ENCODE measurements around the gene BCOR.

DNA sequence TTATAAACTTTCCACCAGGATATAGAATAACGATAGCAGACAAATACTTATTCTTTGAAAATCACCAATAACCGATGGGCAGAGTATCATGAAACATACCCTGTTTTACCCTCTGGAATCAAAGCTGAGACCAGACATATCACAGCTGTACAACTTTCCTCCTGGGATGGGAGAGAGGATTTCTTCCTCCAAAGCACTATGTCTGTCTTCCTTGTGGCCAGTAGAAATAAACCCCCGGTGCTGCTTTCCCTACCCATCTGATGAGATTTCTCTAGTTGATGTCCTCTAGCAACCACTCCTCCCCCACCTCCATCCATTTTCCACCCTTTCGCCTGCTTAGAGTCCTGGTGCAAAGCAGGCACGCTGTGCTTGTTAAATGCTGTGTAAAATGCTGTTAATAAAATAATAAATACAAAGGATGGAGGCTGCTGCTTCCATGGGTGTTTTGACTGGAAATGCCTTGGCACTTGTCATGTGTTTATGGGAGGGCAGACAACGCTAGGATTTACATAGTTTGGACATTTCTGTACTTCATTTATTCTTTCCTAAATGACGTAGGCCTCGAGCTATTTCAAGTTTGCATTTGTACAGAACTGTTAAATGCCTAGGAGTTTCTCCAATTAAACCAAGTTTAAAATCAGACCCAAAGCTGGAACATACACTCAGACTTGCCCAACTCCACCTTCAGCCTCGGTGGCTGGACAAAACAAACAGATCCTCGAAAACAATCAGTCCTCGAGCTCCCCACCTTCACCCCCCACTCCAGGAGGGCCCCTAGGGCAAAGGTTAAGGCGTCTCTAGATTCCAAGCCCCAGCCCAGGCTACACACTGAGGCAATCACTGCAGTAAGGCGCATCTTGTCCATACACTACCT is 10.1 kb downstream of the BCOR start:
- TF ChIP-seq FOXA1 (IDR thresholded peaks at IDR 0.05) (no peak), TAF1 (conservative IDR thresholded peaks at IDR 0.05) (no peak), JUND (IDR thresholded peaks at IDR 0.05) (no peak), GABPA (IDR thresholded peaks at IDR 0.05 in 1 of 2, conservative IDR thresholded peaks at IDR 0.05 in 1 of 2) (no peak), HNF4A (conservative IDR thresholded peaks at IDR 0.05) (peak in 1 of 2 donors; percentile 33), SP1 (IDR thresholded peaks at IDR 0.05) (no peak), YY1 (IDR thresholded peaks at IDR 0.05) (no peak)
- TF ChIP-seq, protein P1, sequence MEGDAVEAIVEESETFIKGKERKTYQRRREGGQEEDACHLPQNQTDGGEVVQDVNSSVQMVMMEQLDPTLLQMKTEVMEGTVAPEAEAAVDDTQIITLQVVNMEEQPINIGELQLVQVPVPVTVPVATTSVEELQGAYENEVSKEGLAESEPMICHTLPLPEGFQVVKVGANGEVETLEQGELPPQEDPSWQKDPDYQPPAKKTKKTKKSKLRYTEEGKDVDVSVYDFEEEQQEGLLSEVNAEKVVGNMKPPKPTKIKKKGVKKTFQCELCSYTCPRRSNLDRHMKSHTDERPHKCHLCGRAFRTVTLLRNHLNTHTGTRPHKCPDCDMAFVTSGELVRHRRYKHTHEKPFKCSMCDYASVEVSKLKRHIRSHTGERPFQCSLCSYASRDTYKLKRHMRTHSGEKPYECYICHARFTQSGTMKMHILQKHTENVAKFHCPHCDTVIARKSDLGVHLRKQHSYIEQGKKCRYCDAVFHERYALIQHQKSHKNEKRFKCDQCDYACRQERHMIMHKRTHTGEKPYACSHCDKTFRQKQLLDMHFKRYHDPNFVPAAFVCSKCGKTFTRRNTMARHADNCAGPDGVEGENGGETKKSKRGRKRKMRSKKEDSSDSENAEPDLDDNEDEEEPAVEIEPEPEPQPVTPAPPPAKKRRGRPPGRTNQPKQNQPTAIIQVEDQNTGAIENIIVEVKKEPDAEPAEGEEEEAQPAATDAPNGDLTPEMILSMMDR (IDR thresholded peaks at IDR 0.05; ENCODE audit: low read depth, low read length, missing input control): no peak
- TF ChIP-seq, protein P2, sequence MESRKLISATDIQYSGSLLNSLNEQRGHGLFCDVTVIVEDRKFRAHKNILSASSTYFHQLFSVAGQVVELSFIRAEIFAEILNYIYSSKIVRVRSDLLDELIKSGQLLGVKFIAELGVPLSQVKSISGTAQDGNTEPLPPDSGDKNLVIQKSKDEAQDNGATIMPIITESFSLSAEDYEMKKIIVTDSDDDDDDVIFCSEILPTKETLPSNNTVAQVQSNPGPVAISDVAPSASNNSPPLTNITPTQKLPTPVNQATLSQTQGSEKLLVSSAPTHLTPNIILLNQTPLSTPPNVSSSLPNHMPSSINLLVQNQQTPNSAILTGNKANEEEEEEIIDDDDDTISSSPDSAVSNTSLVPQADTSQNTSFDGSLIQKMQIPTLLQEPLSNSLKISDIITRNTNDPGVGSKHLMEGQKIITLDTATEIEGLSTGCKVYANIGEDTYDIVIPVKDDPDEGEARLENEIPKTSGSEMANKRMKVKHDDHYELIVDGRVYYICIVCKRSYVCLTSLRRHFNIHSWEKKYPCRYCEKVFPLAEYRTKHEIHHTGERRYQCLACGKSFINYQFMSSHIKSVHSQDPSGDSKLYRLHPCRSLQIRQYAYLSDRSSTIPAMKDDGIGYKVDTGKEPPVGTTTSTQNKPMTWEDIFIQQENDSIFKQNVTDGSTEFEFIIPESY (IDR thresholded peaks at IDR 0.05): no peak
- TF ChIP-seq, protein P3, sequence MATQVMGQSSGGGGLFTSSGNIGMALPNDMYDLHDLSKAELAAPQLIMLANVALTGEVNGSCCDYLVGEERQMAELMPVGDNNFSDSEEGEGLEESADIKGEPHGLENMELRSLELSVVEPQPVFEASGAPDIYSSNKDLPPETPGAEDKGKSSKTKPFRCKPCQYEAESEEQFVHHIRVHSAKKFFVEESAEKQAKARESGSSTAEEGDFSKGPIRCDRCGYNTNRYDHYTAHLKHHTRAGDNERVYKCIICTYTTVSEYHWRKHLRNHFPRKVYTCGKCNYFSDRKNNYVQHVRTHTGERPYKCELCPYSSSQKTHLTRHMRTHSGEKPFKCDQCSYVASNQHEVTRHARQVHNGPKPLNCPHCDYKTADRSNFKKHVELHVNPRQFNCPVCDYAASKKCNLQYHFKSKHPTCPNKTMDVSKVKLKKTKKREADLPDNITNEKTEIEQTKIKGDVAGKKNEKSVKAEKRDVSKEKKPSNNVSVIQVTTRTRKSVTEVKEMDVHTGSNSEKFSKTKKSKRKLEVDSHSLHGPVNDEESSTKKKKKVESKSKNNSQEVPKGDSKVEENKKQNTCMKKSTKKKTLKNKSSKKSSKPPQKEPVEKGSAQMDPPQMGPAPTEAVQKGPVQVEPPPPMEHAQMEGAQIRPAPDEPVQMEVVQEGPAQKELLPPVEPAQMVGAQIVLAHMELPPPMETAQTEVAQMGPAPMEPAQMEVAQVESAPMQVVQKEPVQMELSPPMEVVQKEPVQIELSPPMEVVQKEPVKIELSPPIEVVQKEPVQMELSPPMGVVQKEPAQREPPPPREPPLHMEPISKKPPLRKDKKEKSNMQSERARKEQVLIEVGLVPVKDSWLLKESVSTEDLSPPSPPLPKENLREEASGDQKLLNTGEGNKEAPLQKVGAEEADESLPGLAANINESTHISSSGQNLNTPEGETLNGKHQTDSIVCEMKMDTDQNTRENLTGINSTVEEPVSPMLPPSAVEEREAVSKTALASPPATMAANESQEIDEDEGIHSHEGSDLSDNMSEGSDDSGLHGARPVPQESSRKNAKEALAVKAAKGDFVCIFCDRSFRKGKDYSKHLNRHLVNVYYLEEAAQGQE (IDR thresholded peaks at IDR 0.05): no peak
